ENCODE measurements around the gene DACT2. TPM values are rescaled to one million over a fixed set of nuclear protein-coding genes. Genes with fewer than 3 reads are reported as not detected.

DACT2 gene, protein sequence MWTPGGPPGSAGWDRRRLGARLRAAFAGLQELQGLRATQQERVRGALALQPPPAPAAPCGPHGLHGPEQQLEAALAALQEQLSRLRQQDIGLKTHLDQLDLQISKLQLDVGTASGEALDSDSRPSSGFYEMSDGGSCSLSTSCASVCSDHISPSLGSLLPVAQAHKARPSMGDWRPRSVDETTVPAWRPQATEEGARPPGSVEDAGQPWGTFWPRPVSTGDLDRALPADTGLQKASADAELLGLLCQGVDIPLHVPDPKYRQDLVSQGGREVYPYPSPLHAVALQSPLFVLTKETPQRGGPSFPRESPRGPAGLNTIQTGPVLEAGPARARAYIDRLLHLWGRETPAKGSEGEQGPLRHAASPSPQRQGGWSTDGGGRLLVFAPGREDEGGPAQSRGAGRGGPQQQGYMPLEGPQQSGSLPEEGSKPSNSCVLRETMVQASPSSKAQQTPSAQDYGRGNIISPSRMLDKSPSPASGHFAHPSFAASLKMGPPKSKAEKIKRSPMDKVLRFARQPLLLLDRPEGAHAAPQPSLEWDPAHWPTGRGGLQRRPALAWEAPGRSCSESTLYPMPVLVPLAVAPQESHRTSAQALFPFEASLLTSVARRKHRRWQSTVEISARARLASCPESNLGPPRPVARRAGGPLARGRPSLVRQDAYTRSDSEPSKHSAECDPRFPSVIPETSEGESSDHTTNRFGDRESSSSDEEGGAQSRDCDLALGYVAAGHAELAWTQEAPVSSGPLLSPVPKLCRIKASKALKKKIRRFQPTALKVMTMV
- polyA plus RNA-seq, result not detected in 2 replicates

DNA sequence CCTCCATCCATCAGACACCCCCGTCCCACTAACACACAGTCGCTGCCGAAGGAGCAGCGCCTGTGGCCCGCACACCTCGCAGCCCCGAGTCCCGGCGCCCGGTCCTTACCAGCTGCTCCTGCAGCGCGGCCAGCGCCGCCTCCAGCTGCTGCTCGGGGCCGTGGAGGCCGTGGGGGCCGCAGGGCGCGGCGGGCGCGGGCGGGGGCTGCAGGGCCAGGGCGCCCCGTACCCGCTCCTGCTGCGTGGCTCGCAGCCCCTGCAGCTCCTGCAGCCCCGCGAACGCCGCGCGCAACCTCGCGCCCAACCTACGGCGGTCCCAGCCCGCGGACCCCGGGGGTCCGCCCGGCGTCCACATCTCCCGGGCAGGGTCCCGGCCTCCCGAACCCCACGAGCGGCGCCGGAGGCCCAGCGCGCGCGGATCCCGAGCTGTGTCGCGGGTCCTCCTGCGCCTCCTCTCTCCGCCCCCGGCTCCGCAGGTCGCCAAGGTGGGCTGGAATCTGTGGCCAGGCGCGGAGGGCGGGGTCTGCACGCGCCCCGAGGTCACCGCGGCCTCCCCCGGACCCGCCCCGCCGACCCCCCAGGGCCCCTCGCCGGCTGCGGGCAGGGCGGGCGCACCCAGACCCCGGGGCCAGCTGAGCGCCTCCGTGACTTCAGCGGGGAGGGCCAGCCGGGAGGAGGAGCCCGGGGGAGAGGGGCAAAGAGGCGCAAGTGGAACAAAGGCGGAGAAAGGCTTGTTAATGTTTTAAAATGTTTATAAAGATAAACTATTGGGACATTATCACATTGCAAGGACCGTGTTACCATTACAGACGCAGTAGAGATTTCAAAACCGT lies at the start of gene DACT2:
Gene DACT2, minus strand, starts transcription at position 499 of the 833 bp plus-strand sequence. Its CDS starts 144 bp downstream, at position 355.

Other genes starting within 250 kb of the DACT2 start
- 3.1 TPM in 1 of 2 replicates, not detected in the other for gene FRMD1, start 240.6 kb downstream of the DACT2 start, polyA plus RNA-seq
- gene SMOC2, start 121.4 kb upstream of the DACT2 start, polyA plus RNA-seq, result 1.0 TPM in 1 of 2 replicates, not detected in the other